ENCODE measurements around the gene KCNQ1. TPM values are rescaled to one million over a fixed set of nuclear protein-coding genes. Genes with fewer than 3 reads are reported as not detected.
A peak's percentile ranks its signal among the peaks of the same experiment; 100 is the strongest.

KCNQ1 gene
- total and polyA plus RNA-seq, 2 of the 13 experiments (the other 11 are each of a cell fraction or from before 2014, with no cell fraction given), result 0.02 to 0.08 TPM

- TF ChIP-seq FUBP1 (CRISPR knock-in tag; IDR thresholded peaks at IDR 0.05; ENCODE audit: borderline replicate concordance) (0 out of 2 replicates have a peak, but pooled peaks have one; percentile 69), ZNF777 (CRISPR knock-in tag; IDR thresholded peaks at IDR 0.05) (peak; percentile 73), ARID3A (IDR thresholded peaks at IDR 0.05; ENCODE audit: low read depth, low read length) (no peak), NAIF1 (CRISPR knock-in tag; IDR thresholded peaks at IDR 0.05; ENCODE audit: borderline replicate concordance) (0 out of 2 replicates have a peak, but pooled peaks have one; percentile 60), MTERF4 (CRISPR knock-in tag; IDR thresholded peaks at IDR 0.05) (peak; percentile 98), SSRP1 (CRISPR knock-in tag; IDR thresholded peaks at IDR 0.05) (no peak), LCORL (IDR thresholded peaks at IDR 0.05) (no peak), LCORL (CRISPR knock-in tag; IDR thresholded peaks at IDR 0.05) (peak; percentile 19; the same call in 1 of the 2 replicates), SNAPC2 (CRISPR knock-in tag; IDR thresholded peaks at IDR 0.05) (peak; percentile 89), ZNF431 (CRISPR knock-in tag; IDR thresholded peaks at IDR 0.05; ENCODE audit: borderline replicate concordance, low read depth) (peak; percentile 36; the same call in 1 of the 2 replicates), ZNF580 (CRISPR knock-in tag; IDR thresholded peaks at IDR 0.05; ENCODE audit: borderline replicate concordance, low read depth) (peak; percentile 98), EEA1 (CRISPR knock-in tag; IDR thresholded peaks at IDR 0.05; ENCODE audit: borderline replicate concordance) (peak; percentile 67; the same call in 1 of the 2 replicates), SNRNP70 (IDR thresholded peaks at IDR 0.05; ENCODE audit: low read depth, low read length) (peak; percentile 42; the same call in 1 of the 2 replicates), KMT2B (CRISPR knock-in tag; IDR thresholded peaks at IDR 0.05) (peak; percentile 67), HNRNPK (IDR thresholded peaks at IDR 0.05; ENCODE audit: low read depth, low read length, poor library complexity, severe bottlenecking) (peak; percentile 39), POGK (CRISPR knock-in tag; conservative IDR thresholded peaks at IDR 0.05) (peak; percentile 91), PRDM10 (CRISPR knock-in tag; IDR thresholded peaks at IDR 0.05; ENCODE audit: low read depth) (0 out of 2 replicates have a peak, but pooled peaks have one; percentile 50)
These were observed 255.0 kb downstream of the KCNQ1 start, which contains the start of gene KCNQ1OT1 (continued) for GRCh38 chr11:2699531-2700414.

Data from HepG2 (cell line).